ENCODE results near the gene MRPL21.

Gene MRPL21

GRCh38 chr11:68903288-68904247 lies at the start of gene MRPL21, which contains the start of gene IGHMBP2:
Gene MRPL21 (minus strand): TSS chr11:68903832. CDS start chr11:68903810, 22 bp downstream.
Gene IGHMBP2 (plus strand): TSS chr11:68903891. CDS start chr11:68903953, 62 bp downstream.
- peak within 1 kb of the TSS; percentile 79 for H3K9ac ChIP-seq (ENCODE audit: low read length)
- peaks cover 16% of the 10 kb centered on the region for H3K36me3 ChIP-seq (ENCODE audit: control insufficient read depth, insufficient read depth, low read length)
- H3K4me3 ChIP-seq (ENCODE audit: low read length) = peak within 1 kb of the TSS; percentile 100
- peak within 1 kb of the TSS; percentile 90 for H3K27ac ChIP-seq (ENCODE audit: low read depth, low read length)
- no peaks in the 10 kb centered on the region for H3K27me3 ChIP-seq (ENCODE audit: control insufficient read depth, insufficient read depth, low read length)
- H3K4me1 ChIP-seq (ENCODE audit: control insufficient read depth, insufficient read depth, low read length) = peaks cover 15% of the 10 kb centered on the region

GRCh38 chr11:68950762-68951161 lies 47.1 kb upstream of the MRPL21 start:
- H3K9ac ChIP-seq (ENCODE audit: low read length) = no peak overlapping the region
- H3K4me3 ChIP-seq (ENCODE audit: low read length) = no peak overlapping the region
- H3K27ac ChIP-seq (ENCODE audit: low read depth, low read length) = no peak overlapping the region
- H3K27me3 ChIP-seq (ENCODE audit: control insufficient read depth, insufficient read depth, low read length) = no peaks in the 10 kb centered on the region
- no peaks in the 10 kb centered on the region for H3K36me3 ChIP-seq (ENCODE audit: control insufficient read depth, insufficient read depth, low read length)
- peaks cover 33% of the 10 kb centered on the region for H3K4me1 ChIP-seq (ENCODE audit: control insufficient read depth, insufficient read depth, low read length)

- Histone ChIP-seq H3K27ac (ENCODE audit: low read depth, low read length) (peak overlapping the region; percentile 27), H3K27me3 (ENCODE audit: control insufficient read depth, insufficient read depth, low read length) (no peaks in the 10 kb centered on the region), H3K36me3 (ENCODE audit: control insufficient read depth, insufficient read depth, low read length) (no peaks in the 10 kb centered on the region), H3K4me3 (ENCODE audit: low read length) (no peak overlapping the region), H3K9ac (ENCODE audit: low read length) (no peak overlapping the region), H3K4me1 (ENCODE audit: control insufficient read depth, insufficient read depth, low read length) (peaks cover 33% of the 10 kb centered on the region)
These were observed 46.6 kb upstream of the MRPL21 start for GRCh38 chr11:68950270-68950669.

GRCh38 chr11:68948935-68949334 lies 45.3 kb upstream of the MRPL21 start:
- H3K4me3 ChIP-seq (ENCODE audit: low read length) = no peak overlapping the region
- H3K27ac ChIP-seq (ENCODE audit: low read depth, low read length) = peak overlapping the region; percentile 99
- H3K36me3 ChIP-seq (ENCODE audit: control insufficient read depth, insufficient read depth, low read length) = no peaks in the 10 kb centered on the region
- H3K4me1 ChIP-seq (ENCODE audit: control insufficient read depth, insufficient read depth, low read length) = peaks cover 34% of the 10 kb centered on the region
- H3K27me3 ChIP-seq (ENCODE audit: control insufficient read depth, insufficient read depth, low read length) = no peaks in the 10 kb centered on the region
- no peak overlapping the region for H3K9ac ChIP-seq (ENCODE audit: low read length)

DNA sequence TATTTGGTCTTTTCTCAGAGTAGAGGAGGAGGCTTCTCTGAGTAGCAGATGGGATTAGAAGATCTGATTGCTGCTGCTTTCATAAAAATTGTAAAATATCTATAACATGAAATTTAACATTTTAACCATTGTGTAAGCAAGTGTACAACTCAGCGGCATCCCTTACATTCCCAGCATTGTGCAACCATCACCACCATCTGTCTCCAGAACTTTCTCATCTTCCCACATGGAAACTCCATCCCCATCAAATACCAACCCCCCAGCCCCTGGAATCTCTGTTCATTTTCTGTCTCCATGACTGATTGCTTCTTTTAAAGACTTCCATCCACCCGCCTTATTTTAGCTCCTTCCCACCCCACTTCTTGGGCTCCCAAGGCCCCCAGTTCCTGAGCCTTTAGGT lies 44.9 kb upstream of the MRPL21 start:
- Histone ChIP-seq H3K4me1 (ENCODE audit: control insufficient read depth, insufficient read depth, low read length) (peaks cover 38% of the 10 kb centered on the region), H3K9ac (ENCODE audit: low read length) (no peak overlapping the region), H3K36me3 (ENCODE audit: control insufficient read depth, insufficient read depth, low read length) (no peaks in the 10 kb centered on the region), H3K27me3 (ENCODE audit: control insufficient read depth, insufficient read depth, low read length) (no peaks in the 10 kb centered on the region), H3K4me3 (ENCODE audit: low read length) (no peak overlapping the region), H3K27ac (ENCODE audit: low read depth, low read length) (peak overlapping the region; percentile 99)

DNA sequence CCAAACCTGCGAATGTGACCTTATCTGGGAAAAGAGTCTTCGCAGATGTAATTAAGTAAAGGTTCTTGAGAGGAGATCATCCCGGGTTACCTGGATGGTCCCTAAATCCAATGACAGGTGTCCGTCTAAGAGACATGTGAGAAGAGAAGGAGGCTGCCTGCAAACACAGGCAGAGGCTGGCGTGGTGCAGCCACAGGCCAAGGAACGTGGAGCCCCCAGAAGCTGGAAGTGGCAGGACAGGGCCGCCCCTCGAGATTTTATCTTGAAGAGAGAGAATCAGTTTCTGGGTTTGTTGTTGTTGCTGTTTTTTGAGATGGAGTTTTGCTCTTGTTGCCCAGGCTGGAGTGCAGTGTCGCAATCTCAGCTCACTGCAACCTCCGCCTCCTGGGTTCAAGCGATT lies 43.5 kb upstream of the MRPL21 start:
- Histone ChIP-seq H3K9ac (ENCODE audit: low read length) (no peak overlapping the region), H3K4me3 (ENCODE audit: low read length) (no peak overlapping the region), H3K27ac (ENCODE audit: low read depth, low read length) (peak overlapping the region; percentile 99), H3K27me3 (ENCODE audit: control insufficient read depth, insufficient read depth, low read length) (no peaks in the 10 kb centered on the region), H3K36me3 (ENCODE audit: control insufficient read depth, insufficient read depth, low read length) (no peaks in the 10 kb centered on the region), H3K4me1 (ENCODE audit: control insufficient read depth, insufficient read depth, low read length) (peaks cover 50% of the 10 kb centered on the region)

DNA sequence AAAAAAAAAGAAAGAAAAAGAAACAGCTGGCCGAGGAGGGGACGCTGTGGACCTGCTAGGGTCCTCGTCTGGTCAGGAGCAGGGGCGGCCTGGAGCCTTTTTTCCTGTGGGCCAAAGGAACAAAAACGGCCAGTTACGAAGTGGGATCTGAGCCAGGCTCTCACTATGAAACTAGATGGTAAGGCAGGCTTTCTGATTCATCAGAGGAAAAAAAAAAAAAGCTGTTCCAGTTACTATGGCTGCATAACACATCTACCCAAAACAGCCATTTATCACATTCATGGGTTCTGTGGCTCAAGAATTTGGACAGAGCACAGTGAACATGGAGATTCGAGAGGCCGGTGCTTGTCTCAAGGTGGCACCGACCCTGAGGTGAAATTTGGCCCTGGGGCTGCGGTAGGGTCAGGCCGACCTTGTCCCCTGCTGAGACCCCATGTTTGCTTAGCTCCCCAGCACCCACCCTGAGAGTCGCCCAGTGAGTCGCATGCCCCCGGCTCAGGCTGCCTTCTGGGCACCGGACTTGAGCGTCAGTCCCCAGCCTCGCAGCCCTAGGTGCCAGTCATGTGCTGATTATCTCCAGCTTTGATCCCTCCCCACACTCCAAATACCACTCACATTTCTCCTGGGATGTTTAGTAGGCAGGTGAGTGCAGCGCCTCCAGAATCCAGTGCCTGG lies 42.9 kb upstream of the MRPL21 start:
- Histone ChIP-seq H3K27ac (ENCODE audit: low read depth, low read length) (peak overlapping the region; percentile 99), H3K4me1 (ENCODE audit: control insufficient read depth, insufficient read depth, low read length) (peaks cover 54% of the 10 kb centered on the region), H3K9ac (ENCODE audit: low read length) (no peak overlapping the region), H3K4me3 (ENCODE audit: low read length) (peak overlapping the region; percentile 33), H3K27me3 (ENCODE audit: control insufficient read depth, insufficient read depth, low read length) (no peaks in the 10 kb centered on the region), H3K36me3 (ENCODE audit: control insufficient read depth, insufficient read depth, low read length) (no peaks in the 10 kb centered on the region)

- H3K27ac ChIP-seq (ENCODE audit: low read depth, low read length) = peak overlapping the region; percentile 99
- H3K27me3 ChIP-seq (ENCODE audit: control insufficient read depth, insufficient read depth, low read length) = no peaks in the 10 kb centered on the region
- peaks cover 59% of the 10 kb centered on the region for H3K4me1 ChIP-seq (ENCODE audit: control insufficient read depth, insufficient read depth, low read length)
- no peak overlapping the region for H3K4me3 ChIP-seq (ENCODE audit: low read length)
- peak overlapping the region; percentile 37 for H3K9ac ChIP-seq (ENCODE audit: low read length)
- peaks cover 16% of the 10 kb centered on the region for H3K36me3 ChIP-seq (ENCODE audit: control insufficient read depth, insufficient read depth, low read length)
These were observed 39.2 kb upstream of the MRPL21 start for GRCh38 chr11:68942751-68943271.

GRCh38 chr11:68942095-68942620 lies 38.5 kb upstream of the MRPL21 start:
- peaks cover 18% of the 10 kb centered on the region for H3K36me3 ChIP-seq (ENCODE audit: control insufficient read depth, insufficient read depth, low read length)
- no peak overlapping the region for H3K4me3 ChIP-seq (ENCODE audit: low read length)
- no peaks in the 10 kb centered on the region for H3K27me3 ChIP-seq (ENCODE audit: control insufficient read depth, insufficient read depth, low read length)
- H3K27ac ChIP-seq (ENCODE audit: low read depth, low read length) = peak overlapping the region; percentile 99
- H3K9ac ChIP-seq (ENCODE audit: low read length) = no peak overlapping the region
- H3K4me1 ChIP-seq (ENCODE audit: control insufficient read depth, insufficient read depth, low read length) = peaks cover 53% of the 10 kb centered on the region

DNA sequence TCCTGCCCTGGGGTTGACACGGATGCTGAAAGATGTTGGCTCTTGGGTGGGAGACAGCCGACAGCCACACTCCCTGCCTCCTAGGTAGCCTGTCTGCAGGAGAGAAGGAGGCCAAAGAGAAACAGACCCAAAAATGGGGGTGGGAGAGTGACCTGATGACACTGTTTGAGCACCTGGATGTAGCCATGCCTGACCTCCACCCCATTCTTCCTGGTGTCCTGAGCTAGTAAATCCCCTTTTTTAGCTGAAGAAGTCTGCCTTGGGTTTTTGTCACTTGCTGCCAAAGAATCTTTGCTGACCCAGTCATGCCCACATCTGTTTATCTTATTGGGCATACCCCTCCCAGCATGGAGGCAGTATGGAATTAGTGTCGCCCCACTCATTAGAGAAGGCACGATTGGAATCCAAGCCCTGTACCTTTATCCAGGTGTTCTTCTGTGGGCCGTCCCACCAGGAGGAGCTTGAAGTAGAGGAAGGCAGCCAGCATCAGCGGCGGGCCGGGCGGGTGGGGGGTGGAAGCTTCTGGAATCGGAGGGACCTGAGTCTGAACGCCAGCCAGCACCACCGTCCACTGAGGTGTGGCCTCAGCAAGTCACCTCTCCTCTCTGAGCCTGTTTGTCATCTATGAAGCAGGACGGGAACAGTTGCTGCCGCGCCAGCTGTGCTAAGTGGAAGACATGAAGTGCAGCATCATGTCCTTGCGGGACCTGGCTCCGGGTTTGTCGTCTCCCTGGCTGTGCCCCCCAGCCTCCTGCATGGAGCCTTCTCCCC lies 37.9 kb upstream of the MRPL21 start:
- H3K9ac ChIP-seq (ENCODE audit: low read length) = no peak overlapping the region
- peaks cover 20% of the 10 kb centered on the region for H3K36me3 ChIP-seq (ENCODE audit: control insufficient read depth, insufficient read depth, low read length)
- H3K4me3 ChIP-seq (ENCODE audit: low read length) = no peak overlapping the region
- peaks cover 52% of the 10 kb centered on the region for H3K4me1 ChIP-seq (ENCODE audit: control insufficient read depth, insufficient read depth, low read length)
- H3K27me3 ChIP-seq (ENCODE audit: control insufficient read depth, insufficient read depth, low read length) = no peaks in the 10 kb centered on the region
- H3K27ac ChIP-seq (ENCODE audit: low read depth, low read length) = peak overlapping the region; percentile 99

GRCh38 chr11:68940651-68941323 lies 37.2 kb upstream of the MRPL21 start:
- H3K27me3 ChIP-seq (ENCODE audit: control insufficient read depth, insufficient read depth, low read length) = no peaks in the 10 kb centered on the region
- H3K27ac ChIP-seq (ENCODE audit: low read depth, low read length) = peak overlapping the region; percentile 99
- H3K4me1 ChIP-seq (ENCODE audit: control insufficient read depth, insufficient read depth, low read length) = peaks cover 52% of the 10 kb centered on the region
- H3K9ac ChIP-seq (ENCODE audit: low read length) = no peak overlapping the region
- H3K36me3 ChIP-seq (ENCODE audit: control insufficient read depth, insufficient read depth, low read length) = peaks cover 27% of the 10 kb centered on the region
- no peak overlapping the region for H3K4me3 ChIP-seq (ENCODE audit: low read length)
